ENCODE results near the gene BRD9. TPM values are rescaled to one million over a fixed set of nuclear protein-coding genes. Genes with fewer than 3 reads are reported as not detected.
"Not testable (repeated sequence)": the region's sequence is repeated elsewhere in the genome, so short reads cannot be mapped to it uniquely, and the experiment has no call there.

The BRD9 gene
- total RNA-seq, 4 donors from 2014 or later, result 22.3 to 38.5 (median 28.4) TPM

- H3K4me1 ChIP-seq, result peaks cover 0 to 22% (median 10%) of the 10 kb centered on the region in 3 donors
- ATAC-seq, result no peak
- peaks cover 0 to 5% of the 10 kb centered on the region in 2 donors for H3K36me3 ChIP-seq
- 65% methylated on average over 3 of the region's 19 CpGs; no CpG with 5 or more reads in 1 of the 2 donors for WGBS, 2 donors (ENCODE audit: low coverage in 1 of 2)
- H3K9me3 ChIP-seq, result no peaks in the 10 kb centered on the region
- no peak overlapping the region for H3K27ac ChIP-seq
- TF ChIP-seq CTCF (IDR thresholded peaks at IDR 0.05) (no peak), EP300 (IDR thresholded peaks at IDR 0.05) (no peak), POLR2A (IDR thresholded peaks at IDR 0.05) (no peak), POLR2AphosphoS5 (IDR thresholded peaks at IDR 0.05) (no peak)
- H3K4me3 ChIP-seq, result no peak overlapping the region
- peaks cover 55% of the 10 kb centered on the region for H3K27me3 ChIP-seq
Observed at GRCh38 chr5:851076-851475, 41.5 kb downstream of the BRD9 start.

DNA sequence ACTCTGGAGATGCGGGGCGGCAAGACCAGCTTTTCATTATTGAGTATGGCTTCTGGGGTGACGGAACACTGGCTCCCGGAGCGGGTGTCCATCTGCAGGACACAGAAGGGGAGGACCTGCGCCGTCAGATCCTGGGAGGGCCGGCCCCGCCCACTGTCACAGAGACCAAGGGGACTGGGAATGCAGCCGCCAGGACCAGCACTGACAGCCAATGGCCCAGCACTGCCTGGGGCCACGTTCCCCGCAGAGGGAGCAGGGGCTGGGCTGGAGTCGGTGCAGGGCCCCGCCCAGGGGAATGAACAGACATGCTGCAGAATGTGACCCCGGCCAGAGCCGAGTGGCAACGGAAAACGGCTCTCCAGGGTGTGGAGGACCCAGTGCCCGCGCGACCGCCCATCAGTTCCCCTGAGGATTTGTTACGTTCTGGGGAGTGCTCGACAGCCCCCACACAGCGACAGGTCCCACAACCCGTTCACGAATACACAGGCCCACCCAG is 42.0 kb downstream of the BRD9 start, which contains the start of gene ZDHHC11:
ZDHHC11 (minus strand) TSS at position 476 of the 496 bp plus-strand sequence; CDS start at position 92, 384 bp downstream.
- Histone ChIP-seq H3K4me3 (peak within 1 kb of the TSS in 1 of 2 donors; percentile 34), H3K36me3 (peaks cover 0 to 5% of the 10 kb centered on the region in 2 donors), H3K27ac (no peak within 1 kb of the TSS), H3K27me3 (peaks cover 52% of the 10 kb centered on the region), H3K4me1 (peaks cover 0 to 22% (median 10%) of the 10 kb centered on the region in 3 donors), H3K9me3 (no peaks in the 10 kb centered on the region)
- no peak for ATAC-seq
- TF ChIP-seq POLR2AphosphoS5 (IDR thresholded peaks at IDR 0.05), result no peak
- no peak for TF ChIP-seq POLR2A (IDR thresholded peaks at IDR 0.05)
- no peak for TF ChIP-seq EP300 (IDR thresholded peaks at IDR 0.05)
- TF ChIP-seq CTCF (IDR thresholded peaks at IDR 0.05), result no peak
- 90 to 100% methylated on average over 2 of the region's 27 CpGs for WGBS, 2 donors (ENCODE audit: low coverage in 1 of 2)

DNA sequence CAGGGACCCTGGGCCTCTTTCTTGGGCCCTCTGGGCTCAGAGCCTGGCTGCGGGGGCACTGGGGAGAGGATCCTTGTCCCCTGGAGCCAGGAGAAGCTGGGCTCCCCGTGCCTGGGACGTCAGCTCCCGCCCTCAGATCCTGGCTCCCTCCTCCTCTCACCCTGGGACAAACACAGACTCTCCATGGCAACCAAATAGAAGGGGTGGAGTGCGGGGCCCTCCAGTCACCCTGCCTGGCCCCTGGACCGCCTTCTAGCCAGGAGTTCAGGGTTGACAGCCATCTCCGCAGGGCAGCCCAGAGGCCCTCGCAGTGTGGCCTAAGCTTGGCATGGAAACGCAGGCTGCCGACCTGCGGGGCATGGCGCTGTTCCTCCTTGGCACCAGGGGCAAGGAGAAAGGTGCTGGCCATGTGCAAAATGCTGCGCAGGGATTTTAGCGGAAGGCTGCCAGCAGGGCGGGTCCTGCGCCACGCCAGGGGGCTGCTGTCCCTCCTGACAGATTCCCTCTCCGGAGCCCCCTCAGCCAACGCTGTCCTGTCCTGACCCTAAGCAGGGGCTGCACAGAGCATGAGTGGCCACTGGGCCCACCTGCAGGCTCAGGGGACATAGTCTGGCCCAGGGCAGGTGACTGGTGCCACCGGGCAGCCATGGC is 42.8 kb downstream of the BRD9 start:
- TF ChIP-seq EP300 (IDR thresholded peaks at IDR 0.05), result no peak
- no peak for TF ChIP-seq CTCF (IDR thresholded peaks at IDR 0.05)
- TF ChIP-seq POLR2A (IDR thresholded peaks at IDR 0.05), result no peak
- no peak for TF ChIP-seq POLR2AphosphoS5 (IDR thresholded peaks at IDR 0.05)
- peak; percentile 60 for ATAC-seq
- peaks cover 45% of the 10 kb centered on the region for H3K27me3 ChIP-seq

GRCh38 chr5:848671-849111 is 43.9 kb downstream of the BRD9 start:
- Histone ChIP-seq H3K9me3 (no peaks in the 10 kb centered on the region), H3K4me3 (no peak overlapping the region), H3K27ac (no peak overlapping the region), H3K4me1 (peaks cover 0 to 22% (median 10%) of the 10 kb centered on the region in 3 donors), H3K27me3 (peaks cover 34% of the 10 kb centered on the region), H3K36me3 (peaks cover 0 to 5% of the 10 kb centered on the region in 2 donors)
- 94% methylated on average over 3 of the region's 14 CpGs; no CpG with 5 or more reads in 1 of the 2 donors for WGBS, 2 donors (ENCODE audit: low coverage in 1 of 2)
- ATAC-seq, result no peak
- no peak for TF ChIP-seq POLR2AphosphoS5 (IDR thresholded peaks at IDR 0.05)
- TF ChIP-seq POLR2A (IDR thresholded peaks at IDR 0.05), result no peak
- TF ChIP-seq EP300 (IDR thresholded peaks at IDR 0.05), result no peak
- TF ChIP-seq CTCF (IDR thresholded peaks at IDR 0.05), result no peak

More for the DNA sequence above, 42.8 kb downstream of the BRD9 start:
- WGBS, 2 donors (ENCODE audit: low coverage in 1 of 2), result no CpG with 5 or more reads among the region's 20 CpGs
- Histone ChIP-seq H3K36me3 (peaks cover 0 to 5% of the 10 kb centered on the region in 2 donors), H3K9me3 (no peaks in the 10 kb centered on the region), H3K4me1 (peaks cover 0 to 22% (median 10%) of the 10 kb centered on the region in 3 donors), H3K27ac (peak overlapping the region in 1 of 4 donors; percentile 23), H3K4me3 (peak overlapping the region in 1 of 2 donors; percentile 34)

GRCh38 chr5:847736-848135 is 44.9 kb downstream of the BRD9 start:
- H3K4me3 ChIP-seq, ATAC-seq, H3K27ac ChIP-seq, H3K36me3 ChIP-seq, H3K9me3 ChIP-seq: not testable (repeated sequence)
- H3K27me3 ChIP-seq, result peaks cover 26% of the 10 kb centered on the region
- WGBS, 2 donors (ENCODE audit: low coverage in 1 of 2), result 94% methylated on average over 3 of the region's 7 CpGs; no CpG with 5 or more reads in 1 of the 2 donors
- H3K4me1 ChIP-seq, result peaks cover 0 to 22% (median 10%) of the 10 kb centered on the region in 3 donors

GRCh38 chr5:847212-847611 is 45.4 kb downstream of the BRD9 start:
- Histone ChIP-seq H3K4me1 (peaks cover 0 to 22% (median 10%) of the 10 kb centered on the region in 3 donors), H3K27me3 (peaks cover 21% of the 10 kb centered on the region)
- WGBS, 2 donors (ENCODE audit: low coverage in 1 of 2), result no CpG with 5 or more reads among the region's 18 CpGs
- ATAC-seq, result peak; percentile 5
- not testable (repeated sequence) for H3K27ac ChIP-seq, H3K4me3 ChIP-seq, H3K9me3 ChIP-seq, H3K36me3 ChIP-seq

DNA sequence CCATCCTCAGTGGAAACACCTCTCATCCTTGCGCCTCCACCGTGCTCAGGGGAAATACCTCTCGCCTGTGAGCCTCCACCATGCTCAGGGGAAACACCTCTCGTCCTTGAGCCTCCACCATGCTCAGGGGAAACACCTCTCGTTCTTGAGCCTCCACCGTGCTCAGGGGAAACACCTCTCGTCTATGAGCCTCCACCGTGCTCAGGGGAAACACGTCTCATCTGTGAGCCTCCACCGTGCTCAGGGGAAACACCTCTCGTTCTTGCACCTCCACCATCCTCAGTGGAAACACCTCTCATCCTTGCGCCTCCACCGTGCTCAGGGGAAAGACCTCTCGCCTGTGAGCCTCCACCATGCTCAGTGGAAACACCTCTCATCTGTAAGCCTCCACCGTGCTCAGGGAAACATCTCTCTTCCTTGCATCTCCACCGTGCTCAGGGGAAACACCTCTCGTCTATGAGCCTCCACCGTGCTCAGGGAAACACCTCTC is 46.0 kb downstream of the BRD9 start:
- 81 to 91% methylated on average over 18 of the region's 18 CpGs for WGBS, 2 donors (ENCODE audit: low coverage in 1 of 2)
- not testable (repeated sequence) for H3K9me3 ChIP-seq, H3K36me3 ChIP-seq, ATAC-seq, H3K4me3 ChIP-seq, H3K27ac ChIP-seq
- H3K27me3 ChIP-seq, result peaks cover 20% of the 10 kb centered on the region
- peaks cover 0 to 22% (median 10%) of the 10 kb centered on the region in 3 donors for H3K4me1 ChIP-seq

Measured in gastroesophageal sphincter (tissue), 4 donors.